Transverse colon (tissue), 4 donors: ENCODE data around the gene ZMYND19. TPM values are rescaled to one million over a fixed set of nuclear protein-coding genes. Genes with fewer than 3 reads are reported as not detected.
"Not testable (repeated sequence)": the region's sequence is repeated elsewhere in the genome, so short reads cannot be mapped to it uniquely, and the experiment has no call there.

Experiments used
- DNase-seq: peaks from one replicate; pipeline ENCODE4 v3.0.0-alpha.2; 2019
- H3K27ac ChIP-seq, 4 donors: fragments of 200-600 bp; sonication (generic); 2 replicates each; pipeline ENCODE4 v1.5.1; 2016 to 2018; ENCODE audit warnings: inconsistent platforms in 4 of 4
- H3K27me3 ChIP-seq: fragments of 200-600 bp; sonication (generic); 2 replicates; pipeline ENCODE4 v1.5.1; 2017; ENCODE audit warnings: inconsistent platforms
- H3K36me3 ChIP-seq, 4 donors: fragments of 200-600 bp; sonication (generic); 2 replicates each; pipeline ENCODE4 v1.5.1; 2017 to 2019; ENCODE audit warnings: inconsistent platforms in 4 of 4
- H3K4me1 ChIP-seq, 4 donors: fragments of 200-600 bp; sonication (generic); 2 replicates each; pipeline ENCODE4 v1.5.1; 2017 to 2020; ENCODE audit warnings: inconsistent platforms in 4 of 4
- H3K4me3 ChIP-seq, 4 donors: fragments of 200-600 bp; sonication (generic); 1 replicate in 1 of 4; 2 replicates in 3 of 4; pipeline versions ENCODE4 v1.5.1 to v1.6.1; 2017 to 2019; ENCODE audit warnings: inconsistent platforms in 4 of 4
- H3K9me3 ChIP-seq, 2 donors: fragments of 200-600 bp; sonication (generic); 2 replicates each; pipeline ENCODE4 v1.5.1; 2017 to 2019; ENCODE audit warnings: inconsistent platforms in 2 of 2
- CTCF ChIP-seq, 5 experiments: fragments of 200-600 bp in 3 of 5; fragments of 450-650 bp in 2 of 5; sonication (generic) in 3 of 5; IDR thresholded peaks; 1 replicate in 2 of 5; 2 replicates in 3 of 5; pipeline ENCODE4 v1.5.1; 2016 to 2017; ENCODE audit warnings: antibody characterized with exemption in 5 of 5, inconsistent platforms in 3 of 5, mild to moderate bottlenecking in 2 of 5, moderate library complexity in 1 of 5
- EP300 ChIP-seq: sonication (generic); formaldehyde crosslinking; IDR thresholded peaks from one replicate; pipeline ENCODE4 v1.6.1; 2017; ENCODE audit warnings: antibody characterized with exemption, low read depth
- POLR2A ChIP-seq: fragments of 450-650 bp; IDR thresholded peaks from one replicate; pipeline ENCODE4 v1.6.1; 2016; ENCODE audit warnings: antibody characterized with exemption, mild to moderate bottlenecking, moderate library complexity
- POLR2AphosphoS5 ChIP-seq, 3 donors: sonication (generic); formaldehyde crosslinking; IDR thresholded peaks; one replicate each; pipeline ENCODE4 v1.6.1; 2016; ENCODE audit warnings: antibody characterized with exemption in 3 of 3
- WGBS, 2 donors: methylation state at CpG; one replicate each; pipeline ENCODE4 v1.1.5; 2018; ENCODE audit warnings: low coverage in 1 of 2; 5-methylcytosine and 5-hydroxymethylcytosine counted together
- in situ Hi-C, 4 donors: fragments of 200-750 bp; cut with MboI; loops; one replicate each; pipeline versions ENCODE4 v1.15.0 to v1.15.1; 2017; ENCODE audit warnings: low sequenced_read_pairs in 3 of 4, low pct_ligation_motif_present in 1 of 4, low pct_unique_long_range_greater_than_20kb in 1 of 4
- intact Hi-C: fragments of 100-400 bp; cut with DNase I; formaldehyde crosslinking; loops from one replicate; pipeline ENCODE4 v1.15.1; 2023; ENCODE audit warnings: low total_unique reads
- total RNA-seq, 4 donors: library from RNA; depleted of rRNA; stranded (reverse); fragments of >200 nt; gene quantifications; one replicate each; pipeline ENCODE4 v1.1.0, GENCODE V29; 2016

ZMYND19 gene
- total RNA-seq, 4 donors from 2014 or later, result 6.7 to 11.5 (median 9.8) TPM

- H3K36me3 ChIP-seq, result peaks cover 0 to 15% (median 4%) of the 10 kb centered on the region in 4 donors
Measured at GRCh38 chr9:137569609-137570203, 20.6 kb downstream of the ZMYND19 start.

GRCh38 chr9:137568445-137568844, 21.9 kb downstream of the ZMYND19 start:
- H3K27ac ChIP-seq, in situ Hi-C loops, H3K4me3 ChIP-seq, H3K9me3 ChIP-seq, H3K4me1 ChIP-seq, DNase-seq, intact Hi-C loops, H3K27me3 ChIP-seq: not testable (repeated sequence)
- H3K36me3 ChIP-seq, result peaks cover 0 to 27% (median 4%) of the 10 kb centered on the region in 4 donors
- WGBS, 2 donors, result 87 to 96% methylated on average over 4 to 5 of the region's 5 CpGs

More at GRCh38 chr9:137569609-137570203, 20.6 kb downstream of the ZMYND19 start:
- in situ Hi-C loops, result no loop called here
- TF ChIP-seq EP300, result no peak
- no peak for TF ChIP-seq CTCF (IDR thresholded peaks at IDR 0.05)
- no peak for TF ChIP-seq POLR2AphosphoS5 (IDR thresholded peaks at IDR 0.05)
- TF ChIP-seq POLR2A, result no peak
- Histone ChIP-seq H3K27ac (no peak overlapping the region), H3K27me3 (no peaks in the 10 kb centered on the region), H3K4me3 (no peak overlapping the region), H3K9me3 (no peaks in the 10 kb centered on the region), H3K4me1 (no peaks in the 10 kb centered on the region)
- DNase-seq, result no peak
- intact Hi-C loops, result no loop called here
- 95 to 97% methylated on average over 3 to 5 of the region's 5 CpGs for WGBS, 2 donors

GRCh38 chr9:137564817-137565411, 25.4 kb downstream of the ZMYND19 start:
- Histone ChIP-seq H3K27ac (no peak overlapping the region), H3K4me3 (no peak overlapping the region), H3K9me3 (no peaks in the 10 kb centered on the region), H3K27me3 (no peaks in the 10 kb centered on the region), H3K4me1 (no peaks in the 10 kb centered on the region), H3K36me3 (peaks cover 0 to 12% (median 2%) of the 10 kb centered on the region in 4 donors)
- DNase-seq, result no peak
- TF ChIP-seq POLR2A, result no peak
- no peak for TF ChIP-seq EP300
- no peak for TF ChIP-seq CTCF (IDR thresholded peaks at IDR 0.05)
- no peak for TF ChIP-seq POLR2AphosphoS5 (IDR thresholded peaks at IDR 0.05)
- in situ Hi-C loops, result no loop called here
- WGBS, 2 donors, result 77 to 85% methylated on average over 6 to 18 of the region's 18 CpGs
- intact Hi-C loops, result no loop called here

- H3K4me1 ChIP-seq, result no peaks in the 10 kb centered on the region
Measured at GRCh38 chr9:137564134-137564533, 26.2 kb downstream of the ZMYND19 start.

More at GRCh38 chr9:137564134-137564533, 26.2 kb downstream of the ZMYND19 start:
- no peaks in the 10 kb centered on the region for H3K27me3 ChIP-seq
- in situ Hi-C loops, result no loop called here
- DNase-seq, result no peak
- whole genome bisulfite sequencing, 2 donors, result 89 to 100% methylated on average over 1 to 10 of the region's 10 CpGs
- intact Hi-C loops, result no loop called here
- TF ChIP-seq CTCF (IDR thresholded peaks at IDR 0.05), result no peak
- TF ChIP-seq POLR2A, result no peak
- TF ChIP-seq POLR2AphosphoS5 (IDR thresholded peaks at IDR 0.05), result no peak
- no peak for TF ChIP-seq EP300
- no peaks in the 10 kb centered on the region for H3K9me3 ChIP-seq
- H3K27ac ChIP-seq, result no peak overlapping the region
- H3K4me3 ChIP-seq, result no peak overlapping the region
- H3K36me3 ChIP-seq, result peaks cover 0 to 12% (median 3%) of the 10 kb centered on the region in 4 donors
